Renal cortex interstitium (tissue), 15 donors: Measurements from ENCODE around the gene ZNF821. TPM values are rescaled to one million over a fixed set of nuclear protein-coding genes. Genes with fewer than 3 reads are reported as not detected.

Experiments used
- DNase-seq, 11 donors: peaks; one replicate each; pipeline ENCODE4 v3.0.0-alpha.2; 2013; ENCODE audit warnings: low read depth in 9 of 11, low spot score in 4 of 11; ENCODE audit errors: extremely low read depth in 1 of 11
- long read RNA-seq, 16 experiments: transcript quantifications; one replicate each; lab custom pipeline, GENCODE V29; 2026
- polyA plus RNA-seq, 3 donors: library from polyadenylated mRNA; unstranded; fragments of 120-200 nt; gene quantifications; one replicate each; pipeline ENCODE4 v1.2.1, GENCODE V29; 2013; ENCODE audit not compliant: insufficient read length in 3 of 3

ZNF821 gene
- polyA plus RNA-seq, result 10 to 100 TPM; 19.5 to 25.8 (median 20.5) TPM
- long read RNA-seq, donor 1, partial matches to known transcripts, result 18 of 44 reads
- long read RNA-seq, donor 1, other reads (novel, unspliced or antisense), result 21 of 44 reads
- long read RNA-seq, donor 2, partial matches to known transcripts, result 0 of 5 reads
- long read RNA-seq, donor 2, other reads (novel, unspliced or antisense), result 0 of 5 reads
- long read RNA-seq, donor 3, result 0 reads
- long read RNA-seq, donor 4, partial matches to known transcripts, result 0 of 3 reads
- long read RNA-seq, donor 4, other reads (novel, unspliced or antisense), result 0 of 3 reads
- long read RNA-seq, donor 5, result 0 reads
- long read RNA-seq, donor 6, partial matches to known transcripts, result 5 of 12 reads
- long read RNA-seq, donor 6, other reads (novel, unspliced or antisense), result 0 of 12 reads
- long read RNA-seq, donor 7, partial matches to known transcripts, result 0 of 1 reads
- long read RNA-seq, donor 7, other reads (novel, unspliced or antisense), result 0 of 1 reads
- long read RNA-seq, donor 8, result 0 reads
- long read RNA-seq, donor 9, partial matches to known transcripts, result 0 of 6 reads
- long read RNA-seq, donor 9, other reads (novel, unspliced or antisense), result 6 of 6 reads
- long read RNA-seq, donor 10, partial matches to known transcripts, result 0 of 4 reads
- long read RNA-seq, donor 10, other reads (novel, unspliced or antisense), result 0 of 4 reads
- long read RNA-seq, donor 11, partial matches to known transcripts, result 0 of 3 reads
- long read RNA-seq, donor 11, other reads (novel, unspliced or antisense), result 0 of 3 reads
- long read RNA-seq, donor 12, partial matches to known transcripts, result 0 of 1 reads
- long read RNA-seq, donor 12, other reads (novel, unspliced or antisense), result 0 of 1 reads
- long read RNA-seq, donor 13, result 0 reads
- long read RNA-seq, donor 14, partial matches to known transcripts, result 207 of 236 reads
- long read RNA-seq, donor 14, other reads (novel, unspliced or antisense), result 26 of 236 reads
- long read RNA-seq, donor 15, partial matches to known transcripts, result 5 of 24 reads
- long read RNA-seq, donor 15, other reads (novel, unspliced or antisense), result 18 of 24 reads
- long read RNA-seq, donor 16, partial matches to known transcripts, result 0 of 11 reads
- long read RNA-seq, donor 16, other reads (novel, unspliced or antisense), result 5 of 11 reads

- peak; percentile 71 to 91 (median 82) for DNase-seq
These were observed at the start of gene ZNF821 for GRCh38 chr16:71883849-71884638. TSS of gene ZNF821 (minus strand) at chr16:71884182. CDS start at chr16:71879946, 4,236 bp downstream.

- no peak for DNase-seq
These were observed 49.0 kb upstream of the ZNF821 start for GRCh38 chr16:71933017-71933416.

GRCh38 chr16:71931599-71931998 lies 47.6 kb upstream of the ZNF821 start:
- no peak for DNase-seq

GRCh38 chr16:71931001-71931400 lies 47.0 kb upstream of the ZNF821 start:
- DNase-seq, result no peak

- no peak for DNase-seq
These were observed 46.1 kb upstream of the ZNF821 start for GRCh38 chr16:71930013-71930563.

- no peak for DNase-seq
These were observed 45.1 kb upstream of the ZNF821 start for GRCh38 chr16:71929048-71929447.

GRCh38 chr16:71927787-71928186 lies 43.8 kb upstream of the ZNF821 start:
- DNase-seq, result no peak

- DNase-seq, result no peak
These were observed 43.4 kb upstream of the ZNF821 start for GRCh38 chr16:71927383-71927782.

- no peak for DNase-seq
These were observed 40.7 kb upstream of the ZNF821 start for GRCh38 chr16:71924710-71925109.

GRCh38 chr16:71923941-71924690 lies 40.1 kb upstream of the ZNF821 start:
- no peak for DNase-seq

- DNase-seq, result no peak
These were observed 36.7 kb upstream of the ZNF821 start for GRCh38 chr16:71920658-71921057.

GRCh38 chr16:71919035-71919434 lies 35.1 kb upstream of the ZNF821 start:
- no peak for DNase-seq

- DNase-seq, result no peak
These were observed 33.9 kb upstream of the ZNF821 start for GRCh38 chr16:71917900-71918299.

- DNase-seq, result no peak
These were observed 32.5 kb upstream of the ZNF821 start for GRCh38 chr16:71916397-71916920.

GRCh38 chr16:71915350-71915749 lies 31.4 kb upstream of the ZNF821 start:
- no peak for DNase-seq

GRCh38 chr16:71914802-71915201 lies 30.8 kb upstream of the ZNF821 start:
- DNase-seq, result no peak

GRCh38 chr16:71912534-71913275 lies 28.7 kb upstream of the ZNF821 start:
- DNase-seq, result no peak
